PC-3 (cell line): ENCODE data around the gene TPT1. TPM values are rescaled to one million over a fixed set of nuclear protein-coding genes. Genes with fewer than 3 reads are reported as not detected.

Experiments
- ATAC-seq: fragments of 200-7000 bp; cut with Tn5 transposase; 2 replicates; pipeline ENCODE4 v1.9.1; 2020; ENCODE audit warnings: mild to moderate bottlenecking, moderate library complexity
- BruUV-seq: library from RNA; stranded (reverse); fragments of 400-500 nt; replicated peaks from 2 replicates; lab custom pipeline; 2021; lab: Mats Ljungman, UMichigan
- CTCF ChIA-PET: fragments of 300-600 bp; sonication (Branson Sonifier 250); formaldehyde crosslinking; loops from one replicate; lab custom pipeline; 2022; ENCODE audit warnings: antibody characterized with exemption; lab: Charles Lee
- POLR2A ChIA-PET: fragments of 300-600 bp; sonication (Branson Sonifier 250); formaldehyde crosslinking; loops from one replicate; lab custom pipeline; 2022; ENCODE audit warnings: antibody characterized with exemption; ENCODE audit not compliant: unreplicated experiment; lab: Charles Lee
- DNase-seq: peaks from one replicate; pipeline ENCODE4 v3.0.0-alpha.2; 2015
- H2AFZ ChIP-seq: fragments of 300-600 bp; sonication (generic); 2 replicates; pipeline ENCODE4 v1.6.0; 2016; ENCODE audit warnings: antibody characterized with exemption, low read length
- H3F3A ChIP-seq: fragments of 300-600 bp; sonication (generic); one replicate; pipeline ENCODE4 v1.6.0; 2017; ENCODE audit warnings: antibody characterized with exemption, low read length, control low read depth, mild to moderate bottlenecking; ENCODE audit not compliant: unreplicated experiment
- H3K27ac ChIP-seq: fragments of 300-600 bp; sonication (generic); 2 replicates; pipeline ENCODE4 v1.5.1; 2016; ENCODE audit warnings: mild to moderate bottlenecking, low read length
- H3K27me3 ChIP-seq: fragments of 300-600 bp; sonication (generic); 2 replicates; pipeline ENCODE4 v1.6.1; 2016; ENCODE audit warnings: low read length, mixed read lengths
- H3K36me3 ChIP-seq: fragments of 300-600 bp; sonication (generic); 2 replicates; pipeline ENCODE4 v1.6.1; 2016; ENCODE audit warnings: low read depth, mixed run types, low read length, mixed read lengths
- H3K4me1 ChIP-seq: fragments of 300-600 bp; sonication (generic); 2 replicates; pipeline ENCODE4 v1.5.1; 2016; ENCODE audit warnings: low read length; ENCODE audit not compliant: insufficient read depth
- H3K4me2 ChIP-seq: fragments of 300-600 bp; sonication (generic); 2 replicates; pipeline ENCODE4 v1.6.0; 2016; ENCODE audit warnings: low read length
- H3K4me3 ChIP-seq: fragments of 300-600 bp; sonication (generic); 2 replicates; pipeline ENCODE4 v1.5.1; 2016; ENCODE audit warnings: mild to moderate bottlenecking, low read length, mixed read lengths
- H3K79me2 ChIP-seq: fragments of 300-600 bp; sonication (generic); 2 replicates; pipeline ENCODE4 v1.6.1; 2017; ENCODE audit warnings: low read length, mixed read lengths
- H3K9ac ChIP-seq: fragments of 300-600 bp; sonication (generic); 2 replicates; pipeline ENCODE4 v1.6.0; 2016; ENCODE audit warnings: mild to moderate bottlenecking, low read length
- H3K9me2 ChIP-seq: fragments of 300-600 bp; sonication (generic); replicated peaks from 2 replicates; pipeline ENCODE4 v1.6.1; 2016; ENCODE audit warnings: mixed run types, low read length, mixed read lengths
- H3K9me3 ChIP-seq: fragments of 300-600 bp; sonication (generic); 2 replicates; pipeline ENCODE4 v1.6.1; 2016; ENCODE audit warnings: low read length, mixed read lengths
- H4K20me1 ChIP-seq: fragments of 300-600 bp; sonication (generic); 2 replicates; pipeline ENCODE4 v1.6.1; 2016; ENCODE audit warnings: low read length, mixed read lengths
- EZH2 ChIP-seq: fragments of 300-600 bp; sonication (generic); IDR thresholded peaks from one replicate; pipeline ENCODE4 v1.6.1; 2017; ENCODE audit warnings: antibody characterized with exemption, mild to moderate bottlenecking, low read length; ENCODE audit not compliant: unreplicated experiment
- EZH2phosphoT487 ChIP-seq: fragments of 300-600 bp; sonication (generic); IDR thresholded peaks from 2 replicates; pipeline ENCODE4 v1.6.1; 2018; ENCODE audit warnings: mild to moderate bottlenecking, antibody characterized with exemption, low read length, borderline replicate concordance
- intact Hi-C: fragments of 100-400 bp; cut with micrococcal nuclease; formaldehyde crosslinking; loops from 2 replicates; pipeline ENCODE4 v1.9.0; 2023
- total RNA-seq: library from RNA; depleted of rRNA; stranded (reverse); fragments of >200 nt; gene quantifications from 2 replicates; pipeline ENCODE4 v1.2.3, GENCODE V29; 2014
- TF ChIP-seq, protein P1 (sequence below): fragments of 300-600 bp; sonication (generic); conservative IDR thresholded peaks from 2 replicates; pipeline ENCODE4 v1.5.1; 2017; ENCODE audit warnings: antibody characterized with exemption, low read depth, mild to moderate bottlenecking, low read length

The TPT1 gene
- total RNA-seq, 1 experiment from 2014 or later = 982 TPM

DNA sequence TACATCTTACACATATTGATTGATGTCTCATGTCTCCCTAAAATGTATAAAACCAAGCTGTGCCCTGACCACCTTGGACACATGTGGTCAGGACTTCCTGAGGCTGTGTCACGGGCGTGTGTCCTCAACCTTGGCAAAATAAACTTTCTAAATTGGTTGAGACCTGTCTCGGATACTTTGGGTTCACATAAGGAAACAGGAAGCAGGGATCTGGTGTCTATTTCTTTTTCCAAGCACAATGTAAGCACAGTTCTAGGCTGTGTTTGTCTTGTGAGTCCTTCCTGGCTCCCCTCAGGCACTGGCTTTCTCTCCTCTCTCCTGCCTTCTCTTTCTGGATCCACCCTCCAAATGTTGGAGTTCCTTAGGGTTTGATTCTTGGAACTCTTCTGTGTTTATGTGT is 27.6 kb upstream of the TPT1 start:
- Histone ChIP-seq H3F3A (no peaks in the 10 kb centered on the region), H3K4me3 (no peak overlapping the region), H3K9me2 (no peaks in the 10 kb centered on the region), H3K9me3 (no peaks in the 10 kb centered on the region), H3K36me3 (no peaks in the 10 kb centered on the region), H3K27ac (peak overlapping the region; percentile 69), H4K20me1 (no peaks in the 10 kb centered on the region), H3K4me2 (peak overlapping the region; percentile 22; the same call in 1 of the 2 replicates), H3K27me3 (no peaks in the 10 kb centered on the region), H3K9ac (no peak overlapping the region), H3K4me1 (peaks cover 32% of the 10 kb centered on the region), H2AFZ (no peak overlapping the region), H3K79me2 (no peaks in the 10 kb centered on the region)
- TF ChIP-seq, protein P1, sequence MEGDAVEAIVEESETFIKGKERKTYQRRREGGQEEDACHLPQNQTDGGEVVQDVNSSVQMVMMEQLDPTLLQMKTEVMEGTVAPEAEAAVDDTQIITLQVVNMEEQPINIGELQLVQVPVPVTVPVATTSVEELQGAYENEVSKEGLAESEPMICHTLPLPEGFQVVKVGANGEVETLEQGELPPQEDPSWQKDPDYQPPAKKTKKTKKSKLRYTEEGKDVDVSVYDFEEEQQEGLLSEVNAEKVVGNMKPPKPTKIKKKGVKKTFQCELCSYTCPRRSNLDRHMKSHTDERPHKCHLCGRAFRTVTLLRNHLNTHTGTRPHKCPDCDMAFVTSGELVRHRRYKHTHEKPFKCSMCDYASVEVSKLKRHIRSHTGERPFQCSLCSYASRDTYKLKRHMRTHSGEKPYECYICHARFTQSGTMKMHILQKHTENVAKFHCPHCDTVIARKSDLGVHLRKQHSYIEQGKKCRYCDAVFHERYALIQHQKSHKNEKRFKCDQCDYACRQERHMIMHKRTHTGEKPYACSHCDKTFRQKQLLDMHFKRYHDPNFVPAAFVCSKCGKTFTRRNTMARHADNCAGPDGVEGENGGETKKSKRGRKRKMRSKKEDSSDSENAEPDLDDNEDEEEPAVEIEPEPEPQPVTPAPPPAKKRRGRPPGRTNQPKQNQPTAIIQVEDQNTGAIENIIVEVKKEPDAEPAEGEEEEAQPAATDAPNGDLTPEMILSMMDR = no peak
- TF ChIP-seq EZH2 (no peak), EZH2phosphoT487 (no peak)
- DNase-seq = peak; percentile 56
- no TSS peak for BruUV-seq
- ATAC-seq = peak; percentile 53
- intact Hi-C loops = no loop called here
- ChIA-PET CTCF (no interaction called here), POLR2A (interaction anchor here (0.6 to 0.7 kb wide), 2 partner anchors 27 to 260 kb away, joined by 4 to 5 read pairs; partner anchors contain the start of gene TPT1)

DNA sequence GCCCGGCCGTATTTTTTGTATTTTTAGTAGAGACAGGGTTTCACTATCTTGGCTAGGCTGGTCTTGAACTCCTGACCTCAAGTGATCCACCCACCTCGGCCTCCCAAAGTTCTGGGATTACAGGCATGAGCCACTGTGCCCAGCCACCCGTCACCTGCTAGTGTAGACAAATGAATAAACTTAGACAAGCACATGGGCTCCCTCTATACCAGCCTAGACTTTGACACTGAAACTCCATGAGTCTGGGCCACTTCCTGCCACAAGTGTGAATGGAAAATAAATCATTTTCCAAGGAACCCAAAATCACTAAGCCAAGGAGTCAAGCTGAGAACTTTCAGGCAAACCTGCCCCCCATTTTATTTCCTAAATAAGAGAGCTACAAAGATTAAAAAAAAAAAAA is 27.0 kb upstream of the TPT1 start:
- peak overlapping the region; percentile 48 for H3K9ac ChIP-seq
- H3K4me2 ChIP-seq = 0 out of 2 replicates have a peak overlapping the region, but pooled peaks have one; percentile 22
- no peaks in the 10 kb centered on the region for H3K9me2 ChIP-seq
- ATAC-seq = no peak
- TF ChIP-seq, protein P1 = no peak
- TF ChIP-seq EZH2 = no peak
- TF ChIP-seq EZH2phosphoT487 = no peak
- peaks cover 32% of the 10 kb centered on the region for H3K4me1 ChIP-seq
- H3K4me3 ChIP-seq = no peak overlapping the region
- no peaks in the 10 kb centered on the region for H3K9me3 ChIP-seq
- BruUV-seq = TSS peak; percentile 38
- H4K20me1 ChIP-seq = no peaks in the 10 kb centered on the region
- ChIA-PET CTCF (no interaction called here), POLR2A (interaction anchor here (0.6 to 1.0 kb wide), 3 partner anchors 27 to 260 kb away, joined by 4 to 9 read pairs (median 5); partner anchors contain the start of gene TPT1)
- no peaks in the 10 kb centered on the region for H3K79me2 ChIP-seq
- no peaks in the 10 kb centered on the region for H3F3A ChIP-seq
- no peak for DNase-seq
- no peaks in the 10 kb centered on the region for H3K27me3 ChIP-seq
- intact Hi-C loops = no loop called here
- H3K27ac ChIP-seq = peak overlapping the region; percentile 69
- H3K36me3 ChIP-seq = no peaks in the 10 kb centered on the region
- no peak overlapping the region for H2AFZ ChIP-seq

DNA sequence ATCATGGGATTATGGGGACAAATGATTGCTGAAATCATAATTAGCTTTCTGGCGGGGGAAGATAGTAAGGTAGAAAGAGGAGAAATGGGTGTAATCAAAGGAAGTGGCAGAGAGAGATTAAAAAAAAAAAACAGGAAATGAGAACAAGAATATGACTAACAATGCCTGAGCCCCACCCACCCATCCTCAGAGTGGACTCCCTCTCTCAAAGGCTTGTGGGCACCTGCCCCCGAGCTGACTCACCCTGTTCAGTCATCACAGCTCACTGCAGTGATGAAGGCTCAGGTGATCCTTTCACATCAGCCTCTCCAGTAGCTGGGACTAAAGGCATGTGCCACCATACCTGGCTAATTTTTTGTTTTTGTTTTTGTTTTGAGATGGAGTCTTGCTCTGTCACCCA is 26.4 kb upstream of the TPT1 start:
- Histone ChIP-seq H3K27me3 (no peaks in the 10 kb centered on the region), H3K4me2 (peak overlapping the region; percentile 46; the same call in 1 of the 2 replicates), H3K9me2 (no peaks in the 10 kb centered on the region), H3K36me3 (no peaks in the 10 kb centered on the region), H3K9me3 (no peaks in the 10 kb centered on the region), H2AFZ (no peak overlapping the region), H3K4me1 (peaks cover 33% of the 10 kb centered on the region), H3K4me3 (no peak overlapping the region), H3K27ac (peak overlapping the region; percentile 69), H3K79me2 (no peaks in the 10 kb centered on the region), H3K9ac (peak overlapping the region; percentile 48), H4K20me1 (no peaks in the 10 kb centered on the region), H3F3A (no peaks in the 10 kb centered on the region)
- no peak for TF ChIP-seq EZH2
- no peak for TF ChIP-seq EZH2phosphoT487
- TF ChIP-seq, protein P1 = no peak
- DNase-seq (peak; percentile 93), ATAC-seq (peak; percentile 96)
- POLR2A ChIA-PET = interaction anchor here (0.5 to 1.0 kb wide), 2 partner anchors 27 to 815 kb away, joined by 9 to 10 read pairs; partner anchors contain the start of gene TPT1
- CTCF ChIA-PET = no interaction called here
- intact Hi-C loops = no loop called here
- BruUV-seq = no TSS peak
